Activated CD4-positive, CD25-positive, alpha-beta regulatory T cell treated with anti-CD3 and anti-CD28 coated beads, Interleukin-2, amount 50 U/mL, for 16 hours (primary cell): ENCODE measurements around the gene TLCD2.
"Not testable (repeated sequence)": the region's sequence is repeated elsewhere in the genome, so short reads cannot be mapped to it uniquely, and the experiment has no call there.

Experiments used
- DNase-seq: peaks from one replicate; pipeline ENCODE4 v3.0.0-alpha.2; 2020; ENCODE audit warnings: low read depth, low spot score

The TLCD2 gene

DNA sequence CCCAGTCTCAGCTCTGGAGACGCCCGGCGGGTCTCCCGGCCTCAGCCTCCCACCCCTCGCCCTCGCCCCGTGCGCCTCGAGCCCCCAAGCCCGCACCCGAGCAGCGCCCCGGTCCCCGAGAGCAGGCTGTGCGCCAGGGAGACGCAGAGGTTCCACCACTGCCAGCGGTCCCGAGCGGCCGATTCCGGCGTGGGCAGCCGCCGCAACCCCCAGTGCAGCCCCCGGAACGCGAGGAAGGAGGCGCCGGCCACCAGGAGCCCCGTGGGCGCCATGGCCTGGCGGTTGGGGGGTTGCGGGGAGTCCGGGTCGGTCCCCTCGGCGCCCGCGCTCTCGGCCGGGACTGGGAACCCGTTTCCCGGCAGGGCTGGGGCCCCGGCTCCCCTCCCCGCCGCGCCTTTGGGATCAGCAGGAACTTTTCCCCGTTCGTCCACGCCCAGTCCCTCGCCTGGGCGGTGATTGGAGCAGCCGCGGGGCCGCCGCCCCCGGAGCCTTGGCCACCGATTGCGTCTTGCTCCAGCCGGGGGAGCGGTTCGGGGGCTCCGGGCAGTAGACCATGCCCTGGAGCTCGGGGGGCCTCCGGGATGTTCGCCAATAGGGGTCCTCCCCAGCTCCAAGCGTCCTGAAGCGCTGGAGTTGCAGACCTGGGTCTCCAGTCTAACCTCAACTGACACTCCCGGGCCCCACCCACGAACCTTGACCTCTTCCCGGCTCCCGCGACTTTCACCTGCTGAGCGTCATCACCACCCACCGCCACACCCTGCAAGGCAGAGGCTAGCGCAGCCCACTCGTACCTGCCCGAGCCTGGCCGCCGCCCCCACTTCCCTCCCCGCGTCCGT is at the start of gene TLCD2:
TLCD2 (minus strand) TSS at position 407 of the 836 bp plus-strand sequence; CDS start at position 272, 135 bp downstream.
- no peak for DNase-seq

DNA sequence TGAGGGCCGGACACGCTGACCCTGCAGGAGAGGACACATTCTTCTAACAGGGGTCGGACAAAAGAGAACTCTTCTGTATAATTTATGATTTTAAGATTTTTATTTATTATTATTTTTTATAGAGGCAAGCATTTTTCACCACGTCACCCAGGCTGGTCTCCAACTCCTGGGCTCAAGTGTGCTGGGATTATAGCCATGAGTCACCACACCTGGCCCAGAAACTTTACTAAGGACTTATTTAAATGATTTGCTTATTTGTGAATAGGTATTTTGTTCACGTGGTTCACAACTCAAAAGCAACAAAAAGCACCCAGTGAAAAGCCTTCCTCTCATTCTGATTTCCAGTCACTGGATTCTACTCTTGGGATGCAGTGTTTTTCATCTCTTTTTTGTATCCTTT is 49.4 kb upstream of the TLCD2 start:
- DNase-seq: no peak

DNA sequence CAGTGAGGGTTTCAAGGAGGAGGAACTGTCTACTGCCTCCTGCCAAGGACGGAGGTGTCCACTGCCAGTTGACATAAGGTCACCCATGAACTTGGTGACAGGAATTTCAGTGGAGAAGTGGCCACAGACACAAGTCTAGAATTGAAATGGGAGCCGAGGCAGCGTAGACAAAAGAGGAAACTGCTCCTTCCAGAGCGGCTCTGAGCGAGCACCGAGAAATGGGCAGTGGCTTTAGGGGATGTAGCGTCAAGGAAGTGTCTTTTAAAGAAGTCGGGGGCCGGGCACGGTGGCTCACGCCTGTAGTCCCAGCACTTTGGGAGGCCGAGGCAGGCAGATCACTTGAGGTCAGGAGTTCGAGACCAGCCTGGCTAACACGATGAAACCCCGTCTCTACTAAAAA is 48.6 kb upstream of the TLCD2 start:
- DNase-seq: no peak

- no peak for DNase-seq
Measured at GRCh38 chr17:1755827-1756262, 45.7 kb upstream of the TLCD2 start.

DNA sequence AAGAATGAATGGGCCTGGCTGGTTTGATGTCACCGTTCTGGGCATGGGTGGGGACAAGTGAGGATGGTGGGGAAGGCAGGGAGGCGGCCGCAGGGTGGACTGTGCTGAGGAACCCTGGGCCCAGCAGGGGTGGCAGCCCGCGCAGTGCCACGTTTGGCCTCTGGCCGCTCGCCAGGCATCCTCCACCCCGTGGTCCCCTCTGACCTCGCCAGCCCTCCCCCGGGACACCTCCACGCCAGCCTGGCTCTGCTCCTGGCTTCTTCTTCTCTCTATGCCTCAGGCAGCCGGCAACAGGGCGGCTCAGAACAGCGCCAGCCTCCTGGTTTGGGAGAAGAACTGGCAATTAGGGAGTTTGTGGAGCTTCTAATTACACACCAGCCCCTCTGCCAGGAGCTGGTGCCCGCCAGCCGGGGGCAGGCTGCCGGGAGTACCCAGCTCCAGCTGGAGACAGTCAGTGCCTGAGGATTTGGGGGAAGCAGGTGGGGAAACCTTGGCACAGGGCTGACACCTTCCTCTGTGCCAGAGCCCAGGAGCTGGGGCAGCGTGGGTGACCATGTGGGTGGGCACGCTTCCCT is 45.2 kb upstream of the TLCD2 start:
- DNase-seq: no peak

GRCh38 chr17:1754430-1755112 is 44.4 kb upstream of the TLCD2 start:
- no peak for DNase-seq

- DNase-seq: no peak
Measured at GRCh38 chr17:1753767-1754429, 43.7 kb upstream of the TLCD2 start.

GRCh38 chr17:1752425-1753262 is 42.5 kb upstream of the TLCD2 start:
- DNase-seq: no peak

DNA sequence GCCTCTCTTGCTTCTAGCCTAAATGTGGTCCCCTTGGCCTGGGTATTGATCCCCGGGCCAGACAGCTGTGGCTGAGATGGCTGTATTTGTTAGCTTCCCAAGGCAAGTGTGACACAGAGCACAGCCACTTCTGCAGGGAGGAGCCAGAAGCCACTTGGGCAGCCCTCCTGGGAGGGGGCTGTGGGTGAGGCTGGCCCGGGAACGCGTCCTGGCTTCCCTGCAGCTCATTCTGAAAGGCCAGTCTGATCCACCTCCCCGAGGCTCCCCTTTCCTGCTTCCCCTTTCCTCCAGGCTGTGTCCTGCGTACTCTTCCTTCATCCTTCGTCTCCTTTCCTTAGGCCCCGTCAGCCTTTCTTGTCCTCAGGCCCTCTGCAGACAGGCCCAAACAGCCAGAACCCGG is 40.5 kb upstream of the TLCD2 start:
- DNase-seq: no peak

GRCh38 chr17:1746975-1747543 is 36.9 kb upstream of the TLCD2 start:
- no peak for DNase-seq

DNA sequence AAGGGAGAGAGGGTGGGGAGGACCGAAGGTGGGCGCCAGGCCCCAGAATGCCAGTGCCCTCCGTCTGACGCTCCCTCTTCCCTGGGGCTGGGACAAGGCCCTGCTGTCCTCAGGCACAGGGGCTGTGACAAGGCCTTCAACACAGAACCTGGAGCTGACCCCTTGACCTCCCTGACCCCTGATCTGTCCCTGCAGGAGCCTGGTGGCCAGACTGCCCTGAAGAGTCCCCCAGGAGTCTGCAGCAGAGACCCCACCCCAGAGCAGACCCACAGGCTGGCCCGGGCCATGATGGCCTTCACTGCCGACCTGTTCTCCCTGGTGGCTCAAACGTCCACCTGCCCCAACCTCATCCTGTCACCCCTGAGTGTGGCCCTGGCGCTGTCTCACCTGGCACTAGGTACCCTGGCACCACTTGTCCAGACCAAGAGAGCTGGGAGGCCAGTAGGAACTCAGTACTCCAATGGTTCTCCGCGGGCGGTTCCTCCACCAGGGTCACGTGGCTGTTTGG is 35.4 kb upstream of the TLCD2 start:
- DNase-seq: no peak

DNA sequence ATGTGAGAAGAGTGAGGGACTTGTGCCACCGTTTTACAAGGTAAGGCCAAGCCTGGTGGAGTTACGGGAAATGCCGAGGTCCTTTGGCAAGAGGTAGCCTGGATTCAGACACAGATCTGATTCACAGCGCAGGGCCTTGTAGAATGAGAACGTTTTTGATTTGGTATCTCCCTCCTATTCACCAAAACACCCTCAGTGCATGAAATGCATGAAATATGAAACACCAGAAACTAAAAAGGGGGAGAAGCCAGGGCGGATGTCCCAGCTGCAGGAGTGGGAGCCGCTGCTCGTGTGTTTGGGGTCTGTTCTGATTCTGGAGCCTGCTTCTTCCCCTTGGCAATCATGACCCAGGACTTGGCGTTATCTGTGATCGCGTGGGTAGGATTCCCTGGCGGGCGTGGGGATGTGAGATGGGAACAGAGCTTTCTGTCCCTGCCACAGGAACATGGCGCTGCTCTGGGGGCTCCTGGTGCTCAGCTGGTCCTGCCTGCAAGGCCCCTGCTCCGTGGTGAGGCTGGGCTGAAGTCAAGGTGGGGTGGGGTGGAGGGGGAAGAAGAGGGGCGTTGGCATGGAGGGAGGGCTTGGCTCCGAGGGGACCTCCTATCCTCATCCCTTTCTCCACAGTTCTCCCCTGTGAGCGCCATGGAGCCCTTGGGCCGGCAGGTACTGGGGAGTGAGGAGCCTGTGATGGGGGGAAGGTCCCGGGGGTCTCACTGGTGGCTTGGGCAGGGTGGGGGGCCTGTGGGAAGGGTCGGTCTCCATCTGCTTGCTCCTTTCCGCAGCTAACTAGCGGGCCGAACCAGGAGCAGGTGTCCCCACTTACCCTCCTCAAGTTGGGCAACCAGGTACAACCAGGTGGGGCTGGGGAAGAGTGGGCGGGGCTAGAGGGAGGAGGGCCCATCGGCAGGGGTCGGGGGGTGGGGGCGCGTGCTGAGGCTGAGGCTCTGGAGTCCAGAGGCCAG is 34.7 kb upstream of the TLCD2 start:
- DNase-seq: no peak

DNA sequence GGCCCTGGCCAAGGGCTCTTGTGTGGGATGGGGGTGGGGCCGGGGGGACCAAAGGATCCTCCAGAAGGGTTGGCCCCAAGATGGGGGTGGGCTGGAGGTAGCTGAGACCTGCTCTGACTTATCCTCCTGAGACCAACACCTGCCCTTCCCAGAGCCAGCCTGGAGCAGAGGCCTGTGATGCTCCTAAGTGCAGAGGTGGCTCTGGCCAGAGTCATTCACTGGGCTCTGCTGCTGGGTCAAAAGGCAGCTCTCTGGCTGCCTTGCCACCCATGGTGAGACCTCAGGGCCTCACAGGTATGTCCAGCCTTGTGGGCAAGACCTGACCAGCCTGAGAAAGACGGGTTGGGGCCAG is 32.9 kb upstream of the TLCD2 start:
- no peak for DNase-seq

DNA sequence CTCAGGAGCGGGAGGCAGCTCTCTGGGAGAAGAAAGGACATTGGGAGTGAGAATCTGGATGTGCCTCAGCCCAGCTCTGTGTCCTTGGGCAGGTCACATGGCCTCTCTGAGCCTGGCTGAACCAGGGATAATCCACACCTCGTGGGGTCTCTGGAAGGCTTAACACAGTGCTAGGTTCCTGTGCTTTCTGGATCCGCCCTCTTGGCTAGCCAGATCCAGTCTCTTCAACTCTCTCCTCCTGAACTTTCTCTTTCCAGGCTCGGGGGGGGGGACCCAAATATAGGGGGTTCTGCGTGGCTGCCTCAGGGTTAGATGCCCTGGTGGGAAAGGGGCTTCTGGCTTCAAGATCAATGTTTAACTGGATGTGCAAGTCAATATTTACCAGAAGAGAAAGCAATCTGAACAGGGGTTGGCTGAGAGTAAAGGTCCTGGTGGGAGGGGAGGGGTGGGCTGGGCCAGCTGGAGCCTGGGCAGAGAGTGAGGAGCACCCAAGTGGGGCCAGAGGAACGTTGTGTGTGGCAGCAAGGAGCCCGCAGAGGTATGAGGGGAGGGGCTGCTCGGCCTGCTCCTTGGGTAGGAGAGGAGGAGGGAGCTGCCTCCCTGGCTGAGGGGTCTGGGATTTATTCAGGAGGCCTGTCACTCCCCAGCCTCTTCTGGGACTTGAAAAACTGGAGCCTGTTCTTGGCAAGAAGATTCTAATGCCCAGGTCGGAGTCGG is 32.4 kb upstream of the TLCD2 start, which contains the start of gene SERPINF2:
SERPINF2 (plus strand) TSS at position 501 of the 717 bp plus-strand sequence. CDS start 2,125 bp downstream, outside the sequence.
- DNase-seq: no peak

DNA sequence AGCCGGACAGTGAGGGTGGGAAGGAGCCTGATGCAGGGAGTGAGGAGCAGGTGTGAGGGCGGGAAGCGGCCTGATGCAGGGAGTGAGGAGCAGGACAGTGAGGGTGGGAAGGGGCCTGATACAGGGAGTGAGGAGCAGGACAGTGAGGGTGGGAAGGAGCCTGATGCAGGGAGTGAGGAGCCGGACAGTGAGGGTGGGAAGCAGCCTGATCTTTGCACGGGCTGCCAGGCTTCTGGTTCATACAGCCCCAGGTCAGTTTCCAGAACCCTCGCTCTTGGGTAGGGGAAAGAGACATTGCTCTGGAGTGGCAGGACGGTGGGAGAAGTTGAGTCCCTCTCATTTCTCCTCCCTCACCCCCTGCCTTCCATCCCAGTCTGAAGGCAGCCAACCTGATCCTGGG is 31.7 kb upstream of the TLCD2 start:
- not testable (repeated sequence) for DNase-seq

GRCh38 chr17:1737531-1738291 is 27.5 kb upstream of the TLCD2 start:
- no peak for DNase-seq

- DNase-seq: no peak
Measured at GRCh38 chr17:1736348-1737281, 26.4 kb upstream of the TLCD2 start.
